Astrocyte of the spinal cord (primary cell): Measurements from ENCODE around the gene LRRN3.

ENCODE experiments used
- DNase-seq: peaks from one replicate; pipeline ENCODE4 v3.0.0; 2011; ENCODE audit warnings: low read depth, low spot score
- H3K4me3 ChIP-seq: 2 replicates; pipeline ENCODE4 v1.5.1; 2011; ENCODE audit warnings: low read depth, mild to moderate bottlenecking, low read length, moderate library complexity
- in situ Hi-C: cut with HindIII; loops from 2 replicates; pipeline ENCODE4 v1.10.0; 2017; ENCODE audit warnings: low sequenced_read_pairs
- TF ChIP-seq, protein P1 (sequence below): IDR thresholded peaks from 2 replicates; pipeline ENCODE4 v1.5.1; 2012; ENCODE audit warnings: low read depth, mild to moderate bottlenecking, low read length, inconsistent platforms

Gene LRRN3

DNA sequence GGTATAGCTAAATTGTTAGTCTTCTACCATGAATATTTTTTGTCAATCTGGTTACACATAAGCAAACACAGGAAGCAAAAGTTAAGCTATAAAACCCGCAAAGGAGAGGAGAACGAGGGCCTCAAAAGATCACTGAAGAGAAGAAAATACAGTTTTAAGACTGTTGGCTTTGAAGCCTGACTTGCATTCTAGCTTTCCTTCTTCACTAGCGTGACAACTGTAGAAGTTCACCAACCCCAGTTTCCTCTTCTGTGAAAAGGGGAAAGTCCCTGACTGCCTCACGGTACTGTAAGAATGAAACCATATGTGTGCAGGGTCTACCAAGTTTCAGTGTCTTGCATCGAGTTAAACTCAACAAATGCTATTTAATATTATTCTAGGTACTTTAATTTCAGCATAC, 7.5 kb upstream of the LRRN3 start:
- no peak overlapping the region for H3K4me3 ChIP-seq
- TF ChIP-seq, protein P1, sequence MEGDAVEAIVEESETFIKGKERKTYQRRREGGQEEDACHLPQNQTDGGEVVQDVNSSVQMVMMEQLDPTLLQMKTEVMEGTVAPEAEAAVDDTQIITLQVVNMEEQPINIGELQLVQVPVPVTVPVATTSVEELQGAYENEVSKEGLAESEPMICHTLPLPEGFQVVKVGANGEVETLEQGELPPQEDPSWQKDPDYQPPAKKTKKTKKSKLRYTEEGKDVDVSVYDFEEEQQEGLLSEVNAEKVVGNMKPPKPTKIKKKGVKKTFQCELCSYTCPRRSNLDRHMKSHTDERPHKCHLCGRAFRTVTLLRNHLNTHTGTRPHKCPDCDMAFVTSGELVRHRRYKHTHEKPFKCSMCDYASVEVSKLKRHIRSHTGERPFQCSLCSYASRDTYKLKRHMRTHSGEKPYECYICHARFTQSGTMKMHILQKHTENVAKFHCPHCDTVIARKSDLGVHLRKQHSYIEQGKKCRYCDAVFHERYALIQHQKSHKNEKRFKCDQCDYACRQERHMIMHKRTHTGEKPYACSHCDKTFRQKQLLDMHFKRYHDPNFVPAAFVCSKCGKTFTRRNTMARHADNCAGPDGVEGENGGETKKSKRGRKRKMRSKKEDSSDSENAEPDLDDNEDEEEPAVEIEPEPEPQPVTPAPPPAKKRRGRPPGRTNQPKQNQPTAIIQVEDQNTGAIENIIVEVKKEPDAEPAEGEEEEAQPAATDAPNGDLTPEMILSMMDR: no peak
- in situ Hi-C loops: no loop called here
- peak; percentile 61 for DNase-seq

DNA sequence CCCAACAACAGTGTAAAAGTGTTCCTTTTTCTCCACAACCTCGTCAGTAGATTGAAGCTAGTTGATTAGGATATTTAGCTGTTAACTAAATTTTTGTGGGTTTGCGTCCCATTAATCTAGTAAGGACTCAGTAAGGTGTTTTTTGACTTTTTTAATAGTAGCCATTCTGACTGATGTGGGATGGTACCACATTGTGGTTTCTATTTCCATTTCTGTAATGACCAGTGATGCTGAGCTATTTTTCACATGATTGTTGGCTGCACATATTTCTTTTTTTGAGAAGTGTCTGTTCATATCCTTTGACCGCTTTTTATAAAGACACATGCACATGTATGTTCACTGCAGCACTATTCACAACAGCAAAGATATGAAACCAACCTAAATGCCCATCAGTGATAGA, 5.6 kb upstream of the LRRN3 start:
- TF ChIP-seq, protein P1: no peak
- no peak for DNase-seq
- in situ Hi-C loops: no loop called here
- H3K4me3 ChIP-seq: no peak overlapping the region

DNA sequence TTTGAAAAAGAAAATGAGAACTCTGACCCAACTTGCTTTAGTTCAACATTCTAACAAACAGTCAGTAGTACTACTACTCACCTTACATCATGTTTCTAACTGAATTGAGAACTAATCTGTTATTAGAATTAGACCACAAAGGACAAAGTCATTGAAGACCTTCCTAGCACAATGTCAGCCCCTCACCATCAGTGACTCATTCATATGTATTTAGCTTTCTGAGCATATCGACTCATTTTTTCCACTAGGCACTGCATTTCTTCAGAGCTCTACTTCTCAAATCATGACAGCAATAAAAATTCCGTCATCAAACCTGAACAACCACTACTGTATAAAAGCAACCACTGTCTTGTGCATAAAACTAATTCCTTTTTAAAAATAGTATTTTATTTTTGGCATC, 4.4 kb upstream of the LRRN3 start:
- TF ChIP-seq, protein P1: no peak
- no peak overlapping the region for H3K4me3 ChIP-seq
- in situ Hi-C loops: no loop called here
- no peak for DNase-seq

DNA sequence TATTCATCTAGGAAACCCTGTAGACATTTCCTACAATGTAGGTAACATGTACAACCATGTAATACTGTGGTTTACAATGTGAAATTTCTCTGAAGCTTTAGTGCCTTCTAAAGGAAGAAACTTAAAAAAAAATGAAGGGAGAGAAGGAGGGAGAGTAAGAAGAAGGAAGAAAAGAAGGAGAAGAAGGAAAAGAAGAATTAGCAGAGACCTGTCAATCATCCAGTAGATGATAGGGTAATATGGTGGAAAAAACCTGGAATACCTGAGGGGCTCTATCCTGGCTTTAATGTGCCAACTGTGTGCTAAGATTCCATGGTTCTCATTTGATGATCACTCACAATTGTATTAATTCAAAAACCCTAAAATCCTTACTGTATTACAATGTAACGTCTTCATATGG, 2.6 kb upstream of the LRRN3 start:
- no peak for DNase-seq
- no peak overlapping the region for H3K4me3 ChIP-seq
- TF ChIP-seq, protein P1: no peak
- in situ Hi-C loops: no loop called here

DNA sequence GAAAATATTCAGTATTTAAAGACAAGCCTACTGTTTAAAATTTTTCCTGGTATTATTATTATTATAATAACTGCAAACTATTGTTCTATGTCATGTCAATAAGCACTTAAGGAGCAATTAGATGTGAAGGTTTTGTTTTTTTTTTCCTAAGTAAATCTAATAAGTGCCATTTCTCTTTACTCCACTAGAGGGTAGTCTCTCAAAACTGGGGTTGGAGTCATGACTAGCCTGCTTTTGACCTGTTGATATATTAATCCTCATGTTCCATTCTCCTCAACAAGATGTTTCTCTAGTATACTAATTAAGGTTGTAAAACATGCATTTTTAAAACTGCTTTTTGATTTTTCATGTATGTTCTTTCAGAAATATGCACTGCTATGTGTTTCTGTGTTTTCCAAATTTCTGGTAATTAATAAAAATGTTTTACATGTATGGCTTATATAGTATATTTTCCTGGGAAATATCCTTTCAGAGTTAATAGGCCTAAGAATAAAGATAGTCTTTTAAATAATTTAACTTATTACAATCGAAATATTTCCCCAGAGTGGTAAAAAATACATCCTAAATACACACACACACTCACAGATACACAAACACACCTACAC, 1.0 kb upstream of the LRRN3 start:
- in situ Hi-C loops: no loop called here
- peak; percentile 65 for DNase-seq
- TF ChIP-seq, protein P1: peak; percentile 71
- no peak overlapping the region for H3K4me3 ChIP-seq

DNA sequence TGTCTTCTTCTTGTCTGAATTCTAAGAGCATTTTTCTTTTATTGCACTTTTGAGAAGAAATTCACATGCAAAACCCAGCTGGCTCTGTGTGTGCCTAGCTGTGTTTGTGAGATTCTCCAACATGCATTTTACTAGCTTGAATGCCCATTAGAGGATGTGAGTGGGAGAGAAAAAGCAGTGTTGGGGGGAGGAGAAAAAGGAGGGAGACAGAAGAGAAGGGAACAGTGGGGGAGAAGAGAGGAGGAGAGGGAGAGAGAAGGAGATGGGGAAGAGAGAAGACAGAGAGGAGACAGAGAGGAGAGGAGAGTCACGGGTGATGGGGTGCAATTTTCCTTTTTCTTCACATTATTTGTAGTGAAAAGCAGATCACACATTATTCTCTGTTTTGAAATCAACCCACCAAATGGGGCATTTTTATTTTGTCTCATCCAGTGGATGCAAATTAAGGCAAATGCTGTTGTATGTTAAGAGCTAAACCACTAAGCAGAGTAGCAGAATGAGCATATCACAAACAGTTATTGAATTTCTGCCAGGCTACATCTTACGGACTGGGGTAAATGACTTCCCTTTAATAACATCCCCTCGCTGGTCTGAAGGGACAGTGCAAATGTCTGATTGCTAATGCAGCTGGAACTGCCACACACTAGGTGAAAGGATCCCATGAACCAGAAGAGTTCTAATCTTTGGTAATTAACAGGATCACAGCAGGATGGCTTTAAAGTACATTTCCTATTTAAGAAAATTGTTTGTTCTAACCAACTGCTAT, 849 bp downstream of the LRRN3 start:
- TF ChIP-seq, protein P1: no peak
- H3K4me3 ChIP-seq: peak overlapping the region; percentile 48
- in situ Hi-C loops: no loop called here
- DNase-seq: no peak
